SIG-M5 treated with dmso at 0.1 percent for 504 hours (cell line): Measurements from ENCODE around the gene ZMIZ1.

ENCODE experiments used
- DNase-seq: peaks from one replicate; lab custom pipeline; 2025; ENCODE audit not compliant: unreplicated experiment; lab: John Stamatoyannopoulos, UW

Gene ZMIZ1

GRCh38 chr10:79063661-79064492, 4.9 kb upstream of the ZMIZ1 start:
- no peak for DNase-seq

DNA sequence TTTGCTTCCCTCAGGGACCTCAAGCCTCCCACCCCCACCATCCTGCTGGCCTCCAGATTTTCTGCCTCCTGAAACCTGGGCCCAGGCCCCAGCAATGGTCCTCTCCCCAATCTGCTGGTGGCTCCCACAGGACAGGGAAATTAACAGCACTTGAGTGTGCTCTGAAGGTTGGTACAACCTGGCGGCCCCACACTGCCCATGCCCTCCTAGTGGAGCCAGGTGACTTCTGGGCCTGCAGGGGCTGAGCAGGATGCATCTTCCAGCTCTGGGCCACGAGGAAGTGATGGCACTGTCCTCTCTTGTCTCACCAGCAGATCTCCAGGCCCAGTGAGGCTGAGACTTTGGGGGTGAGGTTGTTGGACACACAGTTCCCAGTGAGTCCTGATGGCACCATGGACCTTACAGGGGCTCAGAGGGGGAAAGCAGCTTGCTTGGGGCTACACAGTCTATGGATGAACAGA, 3.6 kb upstream of the ZMIZ1 start:
- DNase-seq: no peak

DNA sequence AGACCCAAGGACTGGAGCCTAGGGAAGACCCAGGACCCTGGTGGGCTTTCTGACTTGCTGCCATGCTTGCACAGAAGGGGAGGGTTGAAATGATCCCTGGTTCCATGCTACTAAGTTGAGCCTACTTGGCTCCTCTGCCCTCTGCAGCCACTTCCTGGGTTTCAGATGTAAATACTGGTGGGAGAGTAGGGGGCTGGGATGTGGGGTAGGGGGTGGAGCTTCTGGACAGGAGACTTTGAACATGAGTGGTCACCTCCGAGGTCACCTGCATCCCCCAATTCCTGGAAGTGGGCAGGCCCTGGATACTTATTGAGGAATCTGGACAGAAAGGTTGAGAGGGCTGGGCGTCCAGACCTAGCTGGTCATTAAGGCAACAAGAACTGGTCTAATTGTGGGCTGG, 2.9 kb upstream of the ZMIZ1 start:
- no peak for DNase-seq

DNA sequence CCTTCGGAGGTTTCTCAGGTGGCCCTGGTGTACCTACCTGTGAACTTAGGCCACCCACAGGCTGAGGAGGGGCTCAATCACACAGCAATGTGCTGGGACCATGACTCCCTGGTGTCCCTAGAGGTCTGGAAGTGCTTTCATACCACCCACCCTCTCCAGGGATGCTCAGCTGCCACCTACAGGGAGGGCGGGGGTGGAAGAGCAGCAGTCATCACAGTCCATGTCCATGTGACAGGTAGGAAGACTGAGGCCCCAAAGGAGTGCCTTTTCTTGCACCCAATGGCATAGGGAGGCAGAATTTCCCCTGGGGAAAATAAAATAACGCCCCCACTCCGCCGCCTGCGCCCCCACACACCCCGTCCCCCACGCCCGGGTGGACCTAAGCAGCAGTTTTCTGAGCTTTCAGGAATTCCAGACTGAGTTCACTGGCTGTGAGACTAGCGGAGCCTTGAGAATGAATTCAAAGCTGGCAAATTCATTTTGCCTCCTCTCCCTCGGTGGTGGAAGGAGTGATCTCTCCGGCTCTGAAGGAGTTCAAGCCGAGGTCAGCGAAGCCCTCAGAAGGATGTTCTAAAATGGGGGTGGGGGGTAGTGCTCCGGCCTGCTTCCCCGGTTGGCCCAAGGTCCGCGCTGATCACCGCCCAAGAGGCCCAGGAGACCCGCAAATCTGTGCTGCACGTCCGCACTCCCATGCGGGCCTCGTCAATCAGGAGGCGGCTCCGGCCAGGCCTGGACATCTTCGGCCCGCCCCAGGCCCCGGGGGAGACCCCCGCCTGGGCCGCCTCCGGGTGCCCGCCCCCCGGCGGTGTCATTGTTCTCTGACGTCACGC, 2.1 kb upstream of the ZMIZ1 start:
- peak; percentile 23 for DNase-seq

GRCh38 chr10:79067241-79068202, 1.2 kb upstream of the ZMIZ1 start:
- peak; percentile 72 for DNase-seq

DNA sequence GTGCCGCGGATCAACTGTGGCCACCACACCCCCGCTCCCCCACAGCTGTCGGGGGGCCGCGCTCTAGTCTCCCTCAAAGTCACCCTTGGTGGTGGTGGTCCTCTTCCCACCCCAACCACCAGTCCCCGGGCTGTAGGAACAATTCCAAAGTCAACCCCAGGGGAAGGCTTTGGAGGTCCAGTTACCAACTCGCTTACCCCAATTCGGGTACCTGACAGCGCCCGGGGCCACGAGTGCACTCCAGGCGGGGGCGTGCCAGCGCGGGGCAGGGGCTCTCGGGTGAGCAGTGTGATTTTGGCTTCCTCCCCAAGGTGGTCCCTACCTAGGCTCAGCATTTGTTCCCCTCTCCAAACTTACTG, 584 bp upstream of the ZMIZ1 start:
- DNase-seq: no peak

- peak; percentile 12 for DNase-seq
Measured at GRCh38 chr10:79069325-79070080, 737 bp downstream of the ZMIZ1 start.

DNA sequence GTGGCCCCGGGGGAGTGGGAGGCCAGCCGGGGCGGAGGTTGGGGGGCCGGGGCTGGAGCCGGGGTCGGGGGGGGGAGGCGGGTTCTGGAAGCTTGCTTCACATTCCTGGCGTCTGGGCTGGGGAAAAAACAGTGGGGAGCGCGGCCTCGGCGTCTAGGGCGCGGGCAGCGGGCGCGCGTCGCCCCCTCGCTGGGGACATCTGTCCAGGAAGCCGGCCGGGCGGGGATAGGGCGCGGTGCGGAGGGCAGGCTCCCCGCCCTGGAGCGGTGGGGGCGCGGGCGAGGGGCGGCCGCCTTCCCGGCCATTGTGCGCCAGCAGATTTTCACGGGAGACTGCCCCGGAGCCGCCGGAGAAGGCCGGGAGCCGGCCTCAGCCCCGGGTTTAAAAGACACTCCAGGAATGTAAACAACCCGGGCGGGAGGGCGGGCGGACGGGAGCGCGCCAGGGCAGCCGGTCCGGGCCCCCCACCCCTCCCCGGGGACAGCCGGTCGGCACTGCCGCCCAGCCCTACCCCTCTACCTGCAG, 1.4 kb downstream of the ZMIZ1 start:
- DNase-seq: no peak

DNA sequence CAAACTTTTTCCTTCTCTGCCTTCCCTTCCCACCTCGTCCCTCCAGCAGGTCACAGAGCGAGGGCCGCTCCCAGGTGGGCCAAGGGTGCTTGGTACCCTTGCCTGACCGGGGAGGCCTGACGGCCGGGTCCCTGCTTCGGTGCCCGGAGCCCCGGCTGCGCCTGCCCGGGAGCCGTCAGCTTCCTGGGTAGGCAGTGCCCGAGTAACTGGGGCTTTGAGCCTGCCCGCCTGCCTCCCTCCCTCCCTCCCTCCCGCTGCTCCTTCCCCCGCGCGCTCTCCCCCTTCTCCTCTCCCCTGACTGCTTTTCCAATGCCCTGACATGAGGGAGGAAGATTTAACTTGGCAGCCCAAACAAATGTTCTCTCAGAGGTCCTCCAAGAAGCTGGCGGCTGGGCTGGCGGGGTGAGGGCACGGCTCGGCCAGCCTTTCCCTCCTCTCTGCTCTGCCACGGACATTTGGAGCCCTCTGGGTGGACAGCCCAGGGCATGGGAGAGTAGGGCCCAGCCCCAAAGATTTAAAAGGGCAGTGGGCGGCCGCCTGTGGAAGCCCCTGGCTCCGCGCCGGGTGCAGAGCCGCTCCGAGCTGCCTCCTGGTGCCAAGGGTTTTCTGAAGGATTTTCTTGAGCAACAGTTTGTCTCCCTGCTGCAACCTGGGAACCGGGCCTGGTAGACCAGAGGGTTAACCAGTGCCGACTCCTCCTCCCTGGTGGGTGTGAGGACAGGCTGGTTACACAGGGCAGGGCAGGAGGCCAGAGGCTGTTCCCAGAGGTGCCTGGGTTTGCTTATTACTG, 2.0 kb downstream of the ZMIZ1 start:
- peak; percentile 65 for DNase-seq

- no peak for DNase-seq
Measured at GRCh38 chr10:79071396-79071923, 2.7 kb downstream of the ZMIZ1 start.

- DNase-seq: no peak
Measured at GRCh38 chr10:79072041-79072441, 3.3 kb downstream of the ZMIZ1 start.

GRCh38 chr10:79072994-79073645, 4.4 kb downstream of the ZMIZ1 start:
- DNase-seq: no peak

GRCh38 chr10:79073784-79074432, 5.1 kb downstream of the ZMIZ1 start:
- DNase-seq: no peak

DNA sequence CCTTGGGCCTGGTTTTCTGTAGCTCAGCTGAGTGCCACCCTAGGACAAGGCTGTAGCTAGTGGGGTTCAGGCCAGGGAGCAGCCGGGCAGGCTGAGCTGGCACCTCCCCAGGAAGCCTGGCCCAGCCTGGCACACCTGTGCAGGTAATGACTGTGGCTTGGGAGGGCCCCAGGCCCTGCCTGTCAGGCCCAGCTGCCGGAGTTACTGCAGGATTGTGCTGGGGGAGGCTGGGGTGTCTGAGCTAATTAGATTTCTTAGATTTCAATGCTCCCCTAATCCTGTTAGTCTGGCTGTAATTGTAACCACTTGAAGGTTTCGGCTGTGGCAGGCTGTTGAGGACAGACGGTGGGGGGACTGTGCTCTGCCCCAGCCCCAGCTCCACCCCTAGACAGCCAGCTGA, 6.0 kb downstream of the ZMIZ1 start:
- no peak for DNase-seq

- DNase-seq: no peak
Measured at GRCh38 chr10:79075418-79075817, 6.7 kb downstream of the ZMIZ1 start.

GRCh38 chr10:79077488-79078173, 8.9 kb downstream of the ZMIZ1 start:
- DNase-seq: no peak

- DNase-seq: no peak
Measured at GRCh38 chr10:79078367-79079053, 9.7 kb downstream of the ZMIZ1 start.
